HG02610 (cell line): ENCODE results near the gene LYPD8.

ENCODE experiments used
- ATAC-seq: cut with Tn5 transposase; IDR thresholded peaks from one replicate; pipeline ENCODE4 v1.9.1; 2021; ENCODE audit warnings: mild to moderate bottlenecking, moderate library complexity; ENCODE audit not compliant: unreplicated experiment

The LYPD8 gene

DNA sequence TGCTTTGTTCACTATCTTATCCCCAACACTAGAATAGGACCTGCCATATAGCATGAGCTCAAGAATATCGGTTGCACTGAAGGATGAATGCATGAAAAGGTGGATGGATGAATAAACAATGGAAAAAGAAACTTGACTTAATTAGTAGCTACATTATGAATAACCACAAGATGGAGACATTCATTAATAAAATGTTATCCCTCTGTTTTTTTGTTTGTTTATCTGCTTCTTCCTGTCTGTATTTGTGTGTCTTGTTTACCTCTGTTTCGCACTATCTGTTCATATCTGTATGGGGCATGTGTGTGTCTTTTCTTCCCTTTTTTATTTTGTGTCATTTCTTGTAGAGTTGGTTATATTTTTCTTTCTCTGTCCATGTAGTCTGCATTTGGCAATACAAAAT, 51.9 kb downstream of the LYPD8 start:
- no peak for ATAC-seq

DNA sequence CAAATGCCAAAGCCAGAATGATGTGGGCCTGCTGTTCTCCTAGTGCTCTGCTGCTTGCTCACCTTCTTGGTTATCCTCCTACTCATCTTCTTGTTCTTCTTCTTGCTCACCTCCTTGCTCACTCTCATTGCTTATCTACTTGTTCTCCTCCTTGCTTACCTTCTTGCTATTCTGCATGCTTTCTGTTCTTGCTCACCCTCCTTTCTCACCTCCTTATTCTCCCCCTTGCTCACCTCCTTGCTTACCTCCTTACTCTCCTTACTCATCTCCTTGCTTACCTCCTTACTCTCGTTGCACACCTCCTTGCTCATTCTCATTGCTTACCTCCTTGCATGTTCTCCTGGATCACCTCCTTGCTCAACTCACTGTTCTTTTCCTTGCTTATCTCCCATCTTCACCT, 52.8 kb downstream of the LYPD8 start, which contains the start of gene OR14I1:
TSS of gene OR14I1 (minus strand) at position 53 of the 400 bp plus-strand sequence.
- no peak for ATAC-seq

DNA sequence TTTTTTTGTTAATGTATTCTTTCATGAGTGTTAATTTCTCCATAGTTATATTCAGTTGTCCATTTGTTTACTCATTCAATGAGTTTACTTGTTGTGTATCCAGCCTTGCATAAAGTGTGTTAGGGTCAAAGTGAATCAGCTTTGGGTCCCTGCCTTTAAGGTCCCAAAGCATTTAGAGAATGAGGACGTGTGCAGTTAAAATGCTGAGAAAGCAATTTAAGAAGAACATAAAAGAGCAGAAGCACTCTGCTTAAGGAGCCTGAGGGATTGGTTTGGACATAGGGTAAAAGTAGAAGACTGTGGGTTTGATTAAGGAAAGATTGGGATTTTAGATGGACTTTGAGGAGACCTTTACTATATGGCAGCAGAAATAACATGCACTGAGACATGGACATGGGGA, 56.5 kb downstream of the LYPD8 start:
- ATAC-seq = no peak

DNA sequence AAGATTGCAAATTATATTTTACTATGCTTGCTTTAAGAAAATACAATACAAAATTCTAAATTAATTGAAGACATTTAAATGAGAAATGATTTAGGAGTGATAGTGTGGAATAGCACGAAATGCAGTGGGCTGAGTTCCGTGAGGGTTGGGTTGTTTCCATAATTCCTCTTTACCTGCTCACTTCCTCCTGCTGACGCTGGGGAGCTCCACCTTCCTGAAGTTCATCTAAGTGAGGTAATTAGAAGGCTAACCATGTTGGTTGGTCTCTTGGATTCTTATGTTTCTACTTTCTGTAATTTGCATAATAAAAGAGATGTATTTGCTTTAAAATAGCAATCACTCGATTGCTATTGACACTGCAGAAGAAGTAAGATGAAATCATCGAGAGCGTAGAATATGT, 57.7 kb downstream of the LYPD8 start:
- ATAC-seq = no peak

DNA sequence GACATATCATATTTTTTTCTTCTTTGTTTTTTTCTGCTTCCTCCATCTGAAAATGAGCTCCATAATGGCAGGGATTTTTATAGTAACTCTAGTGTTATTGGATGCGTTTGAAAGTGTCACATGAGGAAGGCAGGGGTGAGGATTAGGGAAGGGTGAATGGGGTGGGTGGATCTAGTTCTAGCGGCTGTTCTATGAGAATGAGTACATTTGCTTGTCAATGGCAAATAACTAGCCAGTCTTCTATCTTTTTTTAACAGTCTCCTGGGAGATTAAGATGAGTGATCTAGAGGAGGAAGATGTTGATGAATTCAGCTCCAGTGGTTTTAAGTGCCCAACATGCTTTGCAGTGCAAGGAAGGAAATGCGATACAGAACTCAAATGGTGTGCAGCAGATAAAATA, 58.8 kb downstream of the LYPD8 start:
- ATAC-seq = no peak

DNA sequence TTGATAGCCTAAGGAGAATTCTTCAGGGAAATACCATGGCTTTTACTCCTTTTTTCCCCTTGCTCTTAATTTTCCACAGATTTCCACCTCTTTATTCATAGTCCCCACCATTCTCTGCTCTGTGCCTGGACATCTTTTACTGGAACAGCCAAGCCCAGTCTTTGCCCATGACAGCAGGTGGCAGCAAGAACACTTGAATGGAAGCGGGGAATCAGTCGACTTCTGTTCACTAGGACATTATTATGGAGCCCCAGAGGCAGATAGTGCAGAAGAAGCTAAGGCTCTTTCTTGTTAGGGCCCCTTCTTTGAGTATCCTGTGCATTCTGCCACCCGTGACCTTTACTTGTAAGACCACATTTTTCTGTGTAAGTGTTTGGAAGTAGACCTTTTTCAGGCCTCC, 59.3 kb downstream of the LYPD8 start:
- peak; percentile 50 for ATAC-seq

DNA sequence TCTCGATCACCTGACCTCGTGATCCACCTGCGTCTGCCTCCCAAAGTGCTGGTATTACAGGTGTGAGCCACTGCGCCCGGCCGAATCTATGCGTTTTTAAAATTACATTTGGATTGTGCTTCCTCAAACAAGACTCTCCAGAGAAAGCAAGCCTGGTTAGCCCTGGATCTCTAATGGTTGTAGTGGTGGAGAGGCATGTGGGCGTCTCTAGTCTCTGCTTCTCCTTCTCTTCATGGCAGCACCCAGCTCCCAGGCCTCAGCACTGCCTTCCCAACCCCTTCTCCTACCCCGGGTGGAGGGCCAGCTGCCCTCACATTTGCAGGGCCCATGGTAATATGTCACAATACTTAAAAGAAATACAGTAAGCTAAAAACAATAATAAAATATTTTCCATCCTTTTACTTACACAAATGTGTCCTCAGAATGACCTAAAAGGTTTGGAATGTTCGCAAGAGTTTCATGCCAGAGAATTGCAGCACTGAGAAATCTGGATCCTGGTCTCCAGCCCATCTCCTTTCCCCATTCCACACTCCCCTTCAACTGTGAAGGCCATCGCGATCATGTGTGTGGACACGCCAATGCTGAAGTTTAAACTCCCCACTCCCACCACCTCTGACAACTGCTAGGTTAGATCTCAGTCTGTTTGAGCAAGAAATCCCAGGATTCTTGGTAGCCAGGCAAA, 60.0 kb downstream of the LYPD8 start:
- ATAC-seq = no peak

DNA sequence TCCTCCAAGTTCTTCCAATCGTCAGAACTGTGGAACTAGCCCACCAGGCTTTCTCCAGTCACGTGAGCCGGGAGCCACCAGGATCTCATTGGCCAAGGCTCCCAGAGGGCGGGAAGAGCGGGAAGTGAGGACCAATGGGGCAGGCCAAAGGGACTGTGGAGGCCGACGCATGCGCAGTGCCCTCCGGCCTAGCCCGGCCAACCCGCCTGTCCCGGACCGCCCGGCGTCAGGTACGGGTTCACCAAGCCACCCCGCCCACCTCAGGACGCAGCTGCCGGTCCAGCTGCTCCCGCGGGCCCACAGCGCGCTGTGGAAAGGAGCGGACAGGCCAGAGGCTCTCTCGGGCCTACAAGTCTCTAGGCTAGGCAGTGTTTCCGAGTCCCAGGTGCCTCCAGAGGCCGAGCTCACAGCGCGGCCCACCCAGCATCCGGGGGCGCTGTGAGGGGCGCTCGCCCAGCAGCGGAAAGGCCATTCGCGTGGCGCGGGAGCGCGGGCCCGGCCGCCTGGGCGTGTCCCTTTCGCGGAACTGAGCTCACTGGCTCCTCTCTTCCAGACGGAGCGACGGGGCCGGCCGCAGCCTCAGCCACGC, 63.9 kb downstream of the LYPD8 start:
- no peak for ATAC-seq
